HG03469 (cell line): ENCODE data around the gene TGM4.
"Not testable (repeated sequence)": the region's sequence is repeated elsewhere in the genome, so short reads cannot be mapped to it uniquely, and the experiment has no call there.

Source experiments
- ATAC-seq: cut with Tn5 transposase; IDR thresholded peaks from one replicate; pipeline ENCODE4 v1.9.1; 2021; ENCODE audit warnings: mild to moderate bottlenecking, moderate library complexity, moderate number of reproducible peaks; ENCODE audit not compliant: unreplicated experiment

Gene TGM4

DNA sequence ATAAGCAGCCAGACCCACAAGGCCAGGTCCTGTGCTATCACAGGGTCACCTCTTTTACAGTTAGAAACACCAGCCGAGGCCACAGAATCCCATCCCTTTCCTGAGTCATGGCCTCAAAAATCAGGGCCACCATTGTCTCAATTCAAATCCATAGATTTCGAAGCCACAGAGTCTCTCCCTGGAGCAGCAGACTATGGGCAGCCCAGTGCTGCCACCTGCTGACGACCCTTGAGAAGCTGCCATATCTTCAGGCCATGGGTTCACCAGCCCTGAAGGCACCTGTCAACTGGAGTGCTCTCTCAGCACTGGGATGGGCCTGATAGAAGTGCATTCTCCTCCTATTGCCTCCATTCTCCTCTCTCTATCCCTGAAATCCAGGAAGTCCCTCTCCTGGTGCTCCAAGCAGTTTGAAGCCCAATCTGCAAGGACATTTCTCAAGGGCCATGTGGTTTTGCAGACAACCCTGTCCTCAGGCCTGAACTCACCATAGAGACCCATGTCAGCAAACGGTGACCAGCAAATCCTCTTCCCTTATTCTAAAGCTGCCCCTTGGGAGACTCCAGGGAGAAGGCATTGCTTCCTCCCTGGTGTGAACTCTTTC is 39.6 kb downstream of the TGM4 start:
- ATAC-seq, result no peak

DNA sequence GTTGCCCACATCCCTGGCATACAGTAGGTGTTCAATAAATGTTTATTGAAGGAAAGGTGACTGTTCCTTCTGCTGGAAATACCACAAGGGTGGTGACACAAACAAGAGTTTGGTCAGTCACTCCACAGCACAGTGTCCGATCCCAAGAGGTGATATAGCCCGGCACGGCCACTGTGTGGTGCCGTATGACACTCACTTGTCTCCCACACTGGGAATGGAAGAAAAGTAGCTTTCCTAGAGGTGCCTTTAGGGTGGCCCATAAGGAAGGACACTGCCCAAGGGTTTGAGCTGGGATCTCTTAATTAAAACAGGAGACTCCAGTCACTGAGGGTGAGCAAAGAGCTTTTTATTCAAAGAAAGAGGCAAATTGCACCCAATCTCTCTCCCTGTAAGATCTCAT is 40.5 kb downstream of the TGM4 start:
- no peak for ATAC-seq

DNA sequence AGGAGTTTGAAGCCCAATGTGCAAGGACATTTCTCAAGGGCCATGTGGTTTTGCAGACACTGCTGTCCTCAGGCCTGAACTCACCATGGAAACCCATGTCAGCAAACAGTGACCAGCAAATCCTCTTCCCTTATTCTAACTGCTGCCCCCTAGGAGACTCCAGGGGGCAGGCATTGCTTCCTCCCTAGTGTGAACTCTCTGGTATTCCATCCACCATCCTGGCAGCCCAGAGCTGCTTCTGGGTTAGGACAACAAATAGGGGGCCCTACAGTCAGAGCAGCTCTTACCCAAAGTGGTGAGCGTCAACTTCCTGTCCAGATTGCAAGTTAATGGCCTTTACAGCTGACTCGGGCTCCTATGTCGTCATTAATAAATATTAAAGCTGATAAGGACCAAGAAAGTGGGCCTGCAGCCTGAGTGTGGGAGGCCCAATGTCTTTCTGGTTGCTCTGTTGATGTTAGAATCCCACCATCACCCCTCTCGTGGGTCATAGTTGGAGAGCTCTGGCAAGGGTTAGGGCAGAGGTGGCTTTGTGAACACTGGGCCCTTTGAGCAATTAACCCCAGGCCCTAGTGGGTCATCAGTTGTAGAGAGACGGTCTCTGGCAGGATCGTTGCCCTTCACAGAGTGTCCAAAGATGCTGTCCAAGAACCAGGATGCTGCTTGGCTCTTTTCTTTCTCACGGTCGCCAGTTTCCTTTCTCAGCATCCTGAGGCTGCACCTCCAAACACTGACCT is 41.5 kb downstream of the TGM4 start:
- ATAC-seq, result no peak

DNA sequence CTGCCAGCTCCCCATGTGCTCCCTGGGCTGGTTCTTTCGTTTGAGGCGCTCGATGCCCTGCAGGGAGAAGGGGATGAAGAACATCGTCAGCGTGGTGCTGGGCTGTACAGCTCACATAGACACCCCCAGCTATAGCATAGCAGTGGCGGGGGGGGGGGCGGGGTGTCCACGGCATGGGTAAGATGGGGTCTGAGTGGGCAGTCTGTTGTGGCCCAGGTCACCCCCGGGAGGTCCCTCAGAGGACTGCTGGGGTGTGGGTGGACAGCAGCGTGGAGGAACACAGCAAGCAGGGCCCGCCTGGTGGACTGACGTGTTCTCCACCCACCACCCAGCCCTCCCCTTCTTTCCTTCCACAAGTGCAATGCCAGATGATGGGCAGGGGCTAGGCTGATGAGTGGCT is 43.7 kb downstream of the TGM4 start:
- ATAC-seq, result no peak

DNA sequence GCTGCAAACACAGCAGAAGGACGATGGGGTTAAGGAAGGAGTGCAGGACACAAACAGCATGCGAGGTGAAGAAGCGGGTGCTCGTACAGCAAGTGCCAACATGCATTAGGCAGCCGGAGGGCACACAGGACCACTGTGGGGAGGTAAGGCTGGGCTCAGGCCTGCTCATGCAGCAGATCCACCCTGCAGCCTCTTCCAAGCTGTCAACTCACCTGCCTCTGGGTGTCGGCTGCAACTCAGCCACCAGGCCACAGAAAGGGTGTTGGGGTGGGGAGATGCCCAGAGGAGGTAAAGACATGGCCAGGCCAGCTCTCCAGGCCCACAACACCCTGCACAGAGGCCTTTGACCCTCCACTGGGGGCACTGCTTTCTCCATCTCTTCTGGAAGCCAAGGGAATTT is 44.2 kb downstream of the TGM4 start:
- ATAC-seq, result no peak

DNA sequence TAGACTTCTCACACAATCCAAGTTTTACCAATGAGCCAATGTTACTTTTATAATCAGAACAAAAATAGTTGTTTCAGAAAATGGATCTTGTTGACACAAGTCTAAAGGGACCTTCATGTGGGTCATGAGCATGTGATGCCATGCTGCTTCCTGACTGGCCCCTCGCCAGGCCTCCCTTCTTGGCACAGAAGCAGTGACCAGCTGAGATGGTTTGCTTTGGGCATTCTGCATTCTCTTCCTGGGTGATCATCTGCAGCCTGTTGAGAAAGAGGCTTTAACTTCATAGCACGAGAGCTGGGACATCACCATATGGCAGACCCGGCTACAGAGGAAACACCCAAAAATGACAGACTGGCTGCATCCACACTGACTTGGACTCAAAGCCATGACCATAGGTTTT is 45.7 kb downstream of the TGM4 start:
- ATAC-seq, result no peak

DNA sequence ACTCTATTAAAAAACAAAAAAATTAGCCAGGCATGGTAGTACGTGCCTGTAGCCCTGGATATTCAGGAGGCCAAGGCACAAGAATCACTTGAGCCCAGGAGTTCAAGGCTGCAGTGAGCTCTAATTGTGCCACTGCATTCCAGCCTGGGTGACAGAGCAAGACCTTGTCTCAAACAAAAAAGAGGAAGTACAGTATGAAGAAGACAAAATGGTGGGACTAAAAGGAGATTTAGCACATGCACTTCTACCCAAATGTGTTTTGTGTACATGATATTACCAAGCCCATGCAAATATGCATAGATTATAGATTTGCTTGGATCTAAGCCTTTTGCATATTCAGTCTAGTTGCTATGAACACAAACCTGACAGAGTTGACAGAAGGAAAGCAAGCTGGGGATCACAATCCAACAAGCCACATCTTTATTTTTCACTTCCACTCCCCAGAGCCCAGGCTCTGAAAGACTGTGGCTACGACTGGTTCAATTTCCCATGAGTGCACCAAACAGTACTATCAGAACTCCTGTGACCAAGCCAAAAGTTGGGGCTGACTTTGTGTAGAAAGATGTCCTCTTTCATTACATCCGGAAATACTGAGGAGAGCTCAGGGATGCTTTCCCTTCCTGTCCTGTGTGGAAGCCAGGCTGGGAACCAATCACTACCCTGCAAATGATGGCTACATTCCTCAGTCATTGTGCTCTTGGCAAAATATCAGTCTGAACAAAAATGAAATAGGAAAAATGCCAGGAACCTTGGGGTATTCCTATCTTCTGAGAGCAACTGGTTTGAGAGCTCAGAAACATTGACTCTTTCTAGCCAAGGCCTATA is 49.4 kb downstream of the TGM4 start:
- no peak for ATAC-seq

DNA sequence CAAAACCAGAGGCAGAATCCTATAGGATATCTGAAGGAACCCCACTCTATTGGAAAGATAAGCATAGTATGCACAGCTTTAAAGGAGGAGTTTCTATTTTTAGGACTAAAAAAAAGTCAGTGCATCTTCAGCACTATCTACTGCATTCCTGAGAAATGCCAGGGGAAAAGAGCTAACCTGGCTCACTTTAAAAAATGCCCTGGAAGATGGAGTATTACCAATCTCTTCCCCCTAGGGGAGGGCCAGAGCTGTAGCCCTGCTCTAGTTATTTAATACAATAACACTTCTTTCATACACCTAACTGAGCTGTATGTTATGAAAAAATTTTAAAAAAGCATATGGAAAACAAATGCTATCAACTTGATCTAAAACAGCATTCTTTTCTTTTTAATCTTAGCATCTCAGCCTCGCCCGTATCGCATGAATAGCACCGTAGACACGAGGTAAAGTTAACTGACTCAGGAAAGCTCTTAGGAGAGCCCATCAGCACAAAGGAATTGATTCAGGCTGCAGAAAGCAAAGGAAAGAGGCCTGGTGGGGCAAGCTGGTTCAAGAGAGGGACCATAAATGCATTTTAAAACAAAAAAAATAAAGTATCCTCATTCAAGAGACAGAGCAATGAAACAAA is 50.2 kb downstream of the TGM4 start:
- ATAC-seq, result no peak

GRCh38 chr3:44926172-44926571 is 51.8 kb downstream of the TGM4 start:
- no peak for ATAC-seq

DNA sequence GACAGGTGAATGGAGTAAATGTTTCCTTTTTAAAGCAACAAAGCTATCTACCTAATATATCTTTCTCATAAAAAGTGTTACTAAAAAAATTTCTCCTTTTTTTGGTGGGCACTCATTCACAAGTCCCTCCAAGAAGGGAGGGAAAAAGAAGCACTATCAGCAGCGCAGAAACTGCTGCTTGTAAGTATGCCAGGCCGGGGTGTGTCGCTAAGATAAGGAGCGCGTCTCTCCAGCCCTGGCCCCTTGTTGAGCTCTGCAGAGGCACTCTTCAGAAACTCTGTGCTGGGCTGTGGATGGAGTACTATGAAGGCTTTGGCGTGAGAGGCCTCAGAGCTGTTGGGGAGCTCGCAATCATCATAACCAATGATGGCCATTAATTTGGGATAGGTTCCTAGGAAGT is 52.5 kb downstream of the TGM4 start:
- no peak for ATAC-seq

GRCh38 chr3:44927371-44927770 is 53.0 kb downstream of the TGM4 start:
- no peak for ATAC-seq

DNA sequence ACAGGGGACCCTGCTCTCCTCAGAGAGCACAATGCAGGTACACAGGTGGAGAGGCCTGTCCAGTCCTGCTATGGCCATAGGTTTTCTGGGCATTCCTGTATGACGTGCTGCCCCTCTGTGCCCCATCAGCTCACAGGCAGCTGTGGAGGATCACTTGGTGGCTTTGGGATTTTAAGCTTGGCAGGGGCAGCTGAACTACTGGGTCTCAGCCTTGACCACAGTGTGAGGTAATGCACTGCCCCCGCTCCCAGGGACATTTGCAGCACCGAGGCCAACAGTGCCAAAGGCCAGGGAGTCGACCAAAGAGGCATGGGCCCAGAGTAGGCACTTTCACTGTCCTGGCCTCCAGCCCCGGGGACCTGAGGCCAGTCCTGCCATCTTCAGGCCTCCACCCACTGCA is 55.4 kb downstream of the TGM4 start:
- no peak for ATAC-seq

GRCh38 chr3:44930911-44931310 is 56.5 kb downstream of the TGM4 start:
- ATAC-seq, result no peak

DNA sequence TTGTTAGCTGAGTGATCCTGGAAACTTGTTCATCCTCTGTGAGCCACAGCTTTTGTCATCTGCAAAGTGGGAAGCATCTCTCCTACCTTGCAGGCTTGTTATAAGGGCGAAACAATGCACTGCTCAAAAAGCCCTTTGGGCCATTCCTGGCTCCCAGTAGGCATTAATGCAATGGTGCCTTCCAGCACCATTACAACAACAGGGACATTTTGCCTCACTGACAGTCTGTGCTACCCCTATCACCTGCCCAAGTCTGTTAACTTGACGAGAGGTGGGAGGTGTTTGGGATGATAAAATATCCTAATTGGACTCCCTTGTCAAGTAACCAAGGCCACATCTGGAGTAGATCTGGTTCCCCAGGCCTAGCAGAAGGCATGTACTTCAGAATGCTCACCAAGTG is 57.4 kb downstream of the TGM4 start:
- ATAC-seq, result no peak

- no peak for ATAC-seq
Measured at GRCh38 chr3:44932271-44932670, 57.9 kb downstream of the TGM4 start.

- no peak for ATAC-seq
Measured at GRCh38 chr3:44932986-44933944, 58.9 kb downstream of the TGM4 start.

- ATAC-seq, result no peak
Measured at GRCh38 chr3:44939581-44940036, 65.2 kb downstream of the TGM4 start.

- no peak for ATAC-seq
Measured at GRCh38 chr3:44942202-44942921, 68.0 kb downstream of the TGM4 start.

GRCh38 chr3:44948239-44948638 is 73.8 kb downstream of the TGM4 start:
- no peak for ATAC-seq

- not testable (repeated sequence) for ATAC-seq
Measured at GRCh38 chr3:44949770-44950169, 75.4 kb downstream of the TGM4 start.
